GM19397 (cell line): ENCODE measurements around the gene ATP4A.

Experiments used
- ATAC-seq: cut with Tn5 transposase; IDR thresholded peaks from one replicate; pipeline ENCODE4 v1.9.1; 2021; ENCODE audit warnings: mild to moderate bottlenecking, moderate library complexity; ENCODE audit not compliant: unreplicated experiment

The ATP4A gene

DNA sequence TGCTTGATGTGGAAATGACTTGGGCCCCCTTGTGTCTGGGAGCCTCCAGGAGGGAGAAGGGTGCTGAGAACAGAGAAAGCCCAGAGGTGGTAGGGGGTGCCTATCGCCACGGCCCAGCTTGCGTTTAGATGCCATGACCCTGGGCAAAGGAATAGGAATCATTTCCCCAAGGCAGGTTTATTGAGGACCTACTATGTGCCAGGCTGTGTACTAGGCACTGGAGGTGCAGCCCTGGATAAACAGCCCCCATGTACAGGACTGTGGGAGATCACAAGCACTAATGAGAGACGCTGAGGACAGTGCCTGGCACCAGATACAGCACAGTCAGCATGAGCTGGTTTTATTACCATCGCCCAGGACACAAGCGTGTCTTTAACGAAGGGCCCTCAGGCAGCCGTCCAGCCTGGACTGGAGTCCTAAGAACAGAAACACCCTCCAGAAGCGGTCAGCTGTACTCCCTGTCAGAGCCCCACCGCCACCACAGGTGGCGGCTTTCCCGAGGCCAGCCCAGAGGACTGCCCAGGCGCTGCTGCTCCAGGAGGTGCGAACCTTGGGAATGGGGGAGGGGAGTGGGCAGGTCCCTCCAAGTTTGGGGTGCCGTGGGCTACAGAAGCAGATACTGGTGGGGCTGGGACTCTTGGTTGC lies 13.5 kb downstream of the ATP4A start:
- no peak for ATAC-seq

DNA sequence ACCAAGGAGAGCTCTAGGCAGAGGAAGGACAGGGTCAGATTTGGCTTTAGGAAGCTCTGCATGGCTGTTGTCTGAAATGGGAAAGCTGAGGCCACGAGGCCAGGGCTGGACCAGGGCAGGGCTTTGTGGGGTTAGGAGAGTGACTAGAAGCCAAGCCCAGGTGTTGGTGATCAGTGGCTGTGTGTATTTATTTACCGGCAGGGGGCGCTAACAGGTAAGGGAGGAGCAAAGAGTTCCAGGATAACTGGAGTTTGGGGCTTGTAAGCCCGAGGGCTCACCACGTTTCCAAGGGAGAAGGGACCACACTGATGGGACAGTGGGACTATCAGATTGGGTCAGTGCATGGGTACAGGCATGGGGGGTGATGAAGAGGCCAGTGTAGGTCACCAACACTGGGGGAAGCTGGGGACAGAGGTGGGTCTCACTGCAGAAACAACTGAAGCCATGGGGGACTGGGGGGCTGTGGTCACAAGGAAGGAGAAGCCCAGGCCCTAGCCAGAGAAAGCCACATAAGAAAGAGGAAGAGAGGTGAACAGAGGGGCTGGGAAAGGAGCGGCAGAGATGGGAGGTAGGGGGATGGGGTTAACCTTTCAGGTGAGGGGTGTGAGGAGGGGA lies 14.2 kb downstream of the ATP4A start:
- ATAC-seq, result no peak

DNA sequence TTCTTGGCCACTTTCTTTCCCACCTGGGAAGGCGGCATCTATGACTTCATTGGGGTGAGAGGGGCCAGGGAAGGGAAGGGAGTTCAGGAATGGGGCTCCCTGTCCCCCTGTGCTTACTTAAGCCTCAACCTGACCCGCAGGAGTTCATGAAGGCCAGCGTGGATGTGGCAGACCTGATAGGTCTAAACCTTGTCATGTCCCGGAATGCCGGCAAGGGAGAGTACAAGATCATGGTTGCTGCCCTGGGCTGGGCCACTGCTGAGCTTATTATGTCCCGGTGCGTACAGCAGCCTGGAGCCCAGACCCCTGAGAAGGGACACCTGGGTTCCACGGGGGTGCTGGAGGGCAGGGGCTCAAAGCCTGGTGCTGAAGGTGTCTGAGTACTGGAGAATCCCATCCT lies 16.9 kb downstream of the ATP4A start:
- no peak for ATAC-seq

DNA sequence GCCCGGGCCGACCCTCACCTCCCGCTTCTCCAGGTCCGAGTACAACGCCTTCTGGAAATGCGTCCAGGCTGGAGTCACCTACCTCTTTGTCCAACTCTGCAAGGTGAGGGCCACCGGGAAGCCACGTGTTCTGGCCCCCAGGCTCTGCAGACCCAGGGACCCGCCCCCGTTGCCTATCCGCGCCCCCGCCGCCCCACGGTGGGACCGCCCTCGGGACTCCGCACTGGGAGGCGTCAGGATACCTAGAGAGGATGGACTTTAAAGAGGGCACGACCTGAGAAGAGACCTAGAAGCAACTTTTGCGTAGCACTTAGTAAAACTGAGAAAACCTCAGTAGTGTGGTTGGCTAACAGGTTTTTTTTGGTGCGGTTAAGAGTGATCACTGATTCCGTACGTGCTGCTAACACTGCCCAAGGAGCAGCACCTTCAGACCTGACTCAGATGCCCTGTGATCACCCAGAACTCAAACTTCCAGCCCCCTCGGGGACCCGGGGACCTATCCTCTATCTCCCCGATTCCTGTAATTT lies 17.5 kb downstream of the ATP4A start:
- peak; percentile 43 for ATAC-seq

DNA sequence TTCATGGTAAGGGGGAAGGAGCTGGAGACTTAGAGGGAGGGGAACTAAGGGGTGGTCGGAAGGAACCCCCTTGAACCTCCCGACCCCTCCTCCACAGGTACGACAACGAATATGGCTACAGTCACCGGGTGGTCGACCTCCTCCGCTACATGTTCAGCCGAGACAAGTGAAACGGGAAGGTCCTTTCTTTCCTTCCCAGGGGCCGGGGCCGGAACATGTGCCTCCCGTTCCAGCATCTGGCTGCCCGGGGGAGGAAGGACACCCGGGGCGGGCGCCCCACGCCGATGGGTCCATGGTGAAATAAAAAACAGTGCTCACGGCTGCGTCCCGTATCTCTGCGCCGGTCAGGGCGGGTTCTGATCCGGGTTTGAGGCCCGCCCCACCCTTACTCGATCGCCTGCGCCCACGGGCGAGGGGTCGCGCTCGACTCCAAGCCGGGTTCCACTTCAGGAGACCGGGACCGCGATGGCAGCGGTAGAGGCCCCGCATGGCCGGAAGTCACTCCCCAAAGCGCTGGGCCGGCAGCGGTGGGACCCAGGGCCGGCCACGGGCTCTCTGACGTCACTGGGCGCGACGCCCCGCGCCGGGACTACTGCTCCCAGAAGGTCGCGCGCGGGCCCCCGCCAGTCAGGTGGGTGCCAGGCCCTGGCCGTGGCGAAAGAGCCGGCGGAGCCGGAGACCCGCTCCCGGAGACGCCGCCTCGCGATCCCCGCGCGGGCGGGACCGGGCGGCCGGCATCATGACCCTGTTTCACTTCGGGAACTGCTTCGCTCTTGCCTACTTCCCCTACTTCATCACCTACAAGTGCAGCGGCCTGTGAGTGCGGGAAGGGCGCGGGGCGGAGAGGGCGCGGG lies 18.2 kb downstream of the ATP4A start, which contains the start of gene TMEM147:
TMEM147 (plus strand) TSS at position 626 of the 854 bp plus-strand sequence; CDS start at position 740, 114 bp downstream.
- ATAC-seq, result peak; percentile 84

DNA sequence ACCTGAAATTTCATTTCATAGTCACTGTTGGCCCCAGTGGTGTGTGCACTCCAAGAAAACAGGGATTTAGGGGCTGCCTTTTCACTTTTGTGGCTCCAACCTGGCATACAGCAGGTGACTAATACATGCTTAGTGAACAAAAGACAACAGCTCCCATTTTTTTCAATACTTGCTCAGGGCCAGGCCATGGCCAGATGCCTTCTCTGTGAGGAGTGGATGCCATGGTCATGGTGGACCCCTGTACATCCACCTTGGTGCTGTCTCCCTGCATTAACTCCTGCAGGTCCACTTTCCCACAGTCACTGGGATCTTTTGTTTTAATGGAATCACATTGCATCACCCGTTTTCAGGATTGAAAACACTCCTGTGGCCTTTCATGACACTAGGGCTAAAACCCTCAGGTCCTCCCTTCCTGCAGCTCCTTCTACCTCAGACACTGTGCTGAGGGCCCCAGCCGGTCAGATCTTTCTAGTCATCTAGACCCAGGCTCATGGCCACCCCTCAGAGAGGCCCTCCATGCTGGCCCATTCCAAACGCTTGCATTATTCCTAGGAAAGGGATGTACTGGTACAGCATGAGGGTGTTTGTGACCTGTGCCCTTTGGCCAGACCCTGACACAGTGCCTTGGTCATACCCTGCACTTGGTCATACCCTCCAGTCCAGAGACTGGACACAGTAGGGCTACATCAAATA lies 19.2 kb downstream of the ATP4A start:
- ATAC-seq, result no peak

DNA sequence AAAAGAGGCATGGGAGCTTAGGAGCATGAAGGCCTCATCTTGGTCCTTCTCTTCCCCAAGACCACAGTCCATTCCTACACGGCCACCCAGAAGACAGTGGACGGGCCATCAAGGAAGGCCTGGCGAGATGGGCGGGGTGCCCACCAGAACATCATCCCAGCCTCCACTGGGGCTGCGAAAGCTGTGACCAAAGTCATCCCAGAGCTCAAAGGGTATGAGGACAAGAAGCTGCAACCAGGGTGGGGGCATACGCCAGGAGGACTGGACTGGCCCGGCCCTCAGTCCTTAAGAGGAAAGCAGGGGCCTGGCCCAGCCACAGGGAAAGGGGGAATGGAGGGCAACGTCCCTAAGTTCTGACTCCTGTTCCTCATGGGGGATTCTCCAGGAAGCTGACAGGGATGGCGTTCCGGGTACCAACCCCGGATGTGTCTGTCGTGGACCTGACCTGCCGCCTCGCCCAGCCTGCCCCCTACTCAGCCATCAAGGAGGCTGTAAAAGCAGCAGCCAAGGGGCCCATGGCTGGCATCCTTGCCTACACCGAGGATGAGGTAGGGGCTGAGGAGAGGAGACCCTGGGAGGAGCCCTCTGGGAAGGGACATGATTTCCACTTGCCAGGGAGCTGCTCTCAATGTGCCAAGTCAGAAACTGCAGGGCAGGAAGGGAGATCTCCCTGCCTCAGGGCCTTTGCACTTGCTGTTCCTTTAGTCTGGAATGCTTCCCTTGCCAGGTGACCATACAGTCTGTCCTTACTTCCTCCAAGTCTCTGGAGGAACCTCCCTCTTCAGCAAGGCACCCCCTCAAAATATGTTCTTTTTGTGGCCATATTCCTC lies 20.0 kb downstream of the ATP4A start:
- no peak for ATAC-seq

DNA sequence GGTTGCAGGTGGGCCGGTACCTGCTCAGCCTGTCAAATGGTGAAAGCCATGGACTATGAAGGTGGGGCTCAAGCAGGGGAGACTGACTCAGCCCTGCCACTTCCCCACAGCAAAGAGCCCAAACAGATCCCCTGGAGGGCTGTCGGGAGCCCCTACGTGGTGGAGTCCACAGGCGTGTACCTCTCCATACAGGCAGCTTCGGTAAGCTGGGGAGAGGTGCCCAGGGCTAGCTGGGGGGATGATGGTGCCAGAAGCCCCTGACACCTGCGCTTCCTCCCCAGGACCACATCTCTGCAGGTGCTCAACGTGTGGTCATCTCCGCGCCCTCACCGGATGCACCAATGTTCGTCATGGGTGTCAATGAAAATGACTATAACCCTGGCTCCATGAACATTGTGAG lies 21.2 kb downstream of the ATP4A start:
- no peak for ATAC-seq

DNA sequence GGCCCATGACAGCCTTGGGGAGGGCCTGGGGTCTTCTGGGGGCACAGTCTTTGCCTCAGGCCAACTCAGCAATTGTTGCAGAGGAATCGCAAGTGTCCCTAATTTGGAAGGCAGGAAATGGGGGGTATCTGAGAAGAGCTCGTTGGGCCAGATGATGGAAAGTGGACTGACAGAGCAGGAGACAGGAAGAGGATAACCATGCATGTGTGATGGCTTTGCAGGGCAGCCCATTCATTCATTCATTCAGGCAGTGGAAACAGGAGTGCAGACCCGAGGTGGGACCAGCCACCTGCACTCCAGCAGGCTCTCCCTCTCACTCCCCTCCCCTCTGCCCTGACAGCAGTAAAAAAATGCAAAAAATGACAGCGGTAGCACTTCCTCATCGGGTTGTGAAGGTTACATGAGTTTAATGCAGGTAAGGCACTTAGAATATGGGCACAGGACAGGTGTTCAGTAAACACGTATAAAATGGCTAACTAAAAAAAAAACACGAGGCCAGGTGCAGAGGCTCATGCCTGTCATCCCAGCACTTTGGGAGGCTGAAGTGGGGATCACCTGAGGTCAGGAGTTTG lies 23.0 kb downstream of the ATP4A start:
- no peak for ATAC-seq

DNA sequence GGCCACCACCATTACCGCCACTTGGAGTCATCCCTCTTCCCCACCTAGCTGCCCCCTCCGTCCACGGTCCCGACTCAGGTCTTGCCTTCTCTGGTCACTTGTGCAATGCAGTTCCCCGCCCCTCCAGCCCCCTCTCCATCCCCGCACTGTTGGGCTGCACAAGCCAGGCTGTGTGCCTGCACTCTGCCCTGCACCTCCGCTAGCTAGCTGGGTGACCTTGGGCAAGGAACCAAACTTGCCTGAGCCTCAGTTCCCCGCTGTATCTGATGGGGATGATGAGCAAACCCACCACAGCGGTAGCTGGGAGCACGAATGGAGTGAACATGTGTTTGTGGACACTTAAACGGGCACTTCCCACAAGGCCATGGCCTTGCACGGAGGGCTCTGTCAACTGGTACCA lies 23.6 kb downstream of the ATP4A start:
- no peak for ATAC-seq

DNA sequence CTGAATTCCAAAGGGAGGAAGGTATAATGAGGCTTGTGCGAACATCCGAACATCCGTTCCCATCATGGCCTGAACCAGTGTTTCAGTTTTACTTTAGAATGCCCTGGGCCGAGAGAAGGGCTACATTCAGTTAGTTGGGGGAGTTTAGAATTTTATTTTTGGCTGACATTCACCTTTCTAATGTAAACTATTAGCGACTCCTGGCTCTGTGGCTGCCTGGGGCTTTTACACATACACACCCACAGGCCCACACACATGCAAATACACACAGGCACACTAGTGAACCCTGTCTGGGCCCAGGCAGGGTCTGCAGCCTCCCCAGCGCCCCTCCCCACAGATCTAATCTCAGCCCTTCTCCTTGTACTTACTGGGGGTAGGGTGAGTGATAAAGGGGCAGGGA lies 24.1 kb downstream of the ATP4A start:
- ATAC-seq, result no peak

DNA sequence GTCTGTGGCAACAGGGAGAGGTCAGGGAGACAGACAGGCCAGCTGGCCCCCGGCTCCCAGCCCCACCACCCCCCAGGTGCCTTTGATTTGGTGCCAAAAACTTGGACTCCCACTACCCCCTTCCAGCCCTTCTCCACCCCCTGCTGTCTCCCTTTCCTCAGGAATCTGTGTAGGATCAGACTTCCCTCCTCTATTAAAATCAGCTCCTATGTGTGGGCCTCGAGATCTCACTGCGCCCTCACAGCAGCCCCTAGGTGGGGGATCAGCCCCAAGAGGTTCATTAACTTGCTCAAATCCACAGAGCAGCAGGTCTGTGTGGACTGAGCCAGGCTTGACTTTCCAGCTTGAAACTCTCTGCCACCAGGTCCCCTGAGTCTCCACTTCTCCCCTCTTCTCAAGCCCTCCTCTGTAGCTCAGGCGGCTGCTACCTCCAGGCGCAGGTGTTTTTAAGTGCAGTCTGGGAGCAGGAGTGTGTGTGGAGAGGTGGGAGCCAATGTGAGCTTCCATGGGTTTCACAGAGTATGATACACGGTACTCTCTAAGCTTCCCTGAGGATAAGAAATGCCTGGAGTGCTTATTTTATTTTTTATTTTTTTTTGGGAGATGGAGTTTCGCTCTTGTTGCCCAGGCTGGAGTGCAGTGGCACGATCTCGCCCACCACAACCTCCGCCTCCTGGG lies 28.5 kb downstream of the ATP4A start:
- ATAC-seq, result no peak

DNA sequence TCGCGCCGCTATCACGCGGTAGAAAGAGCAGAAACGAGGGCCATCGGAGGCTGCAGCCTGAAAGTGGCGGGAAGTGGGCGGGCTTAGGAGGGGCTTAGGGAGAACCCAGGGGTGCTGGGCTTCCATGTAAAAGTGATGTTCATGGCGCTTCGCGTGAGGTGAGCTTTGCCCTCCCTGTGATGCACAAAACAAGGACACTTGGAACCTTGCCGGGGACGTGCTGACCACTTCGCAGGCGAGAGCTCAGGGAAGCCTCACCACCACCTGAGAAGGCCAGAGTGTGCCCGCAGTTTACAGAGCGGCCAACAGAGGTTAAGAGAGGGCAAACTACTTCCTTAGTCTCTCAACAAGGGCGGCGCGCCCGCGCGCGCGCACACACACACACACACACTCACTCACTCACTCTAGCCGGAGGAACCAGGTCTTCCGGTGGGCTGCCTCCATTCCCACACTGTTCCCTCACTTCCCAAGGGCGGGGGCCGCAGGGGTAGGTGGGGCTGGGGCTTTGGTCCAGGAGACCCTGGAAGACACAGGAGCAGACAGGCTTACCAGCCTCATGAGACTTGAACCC lies 29.6 kb downstream of the ATP4A start:
- ATAC-seq, result no peak

DNA sequence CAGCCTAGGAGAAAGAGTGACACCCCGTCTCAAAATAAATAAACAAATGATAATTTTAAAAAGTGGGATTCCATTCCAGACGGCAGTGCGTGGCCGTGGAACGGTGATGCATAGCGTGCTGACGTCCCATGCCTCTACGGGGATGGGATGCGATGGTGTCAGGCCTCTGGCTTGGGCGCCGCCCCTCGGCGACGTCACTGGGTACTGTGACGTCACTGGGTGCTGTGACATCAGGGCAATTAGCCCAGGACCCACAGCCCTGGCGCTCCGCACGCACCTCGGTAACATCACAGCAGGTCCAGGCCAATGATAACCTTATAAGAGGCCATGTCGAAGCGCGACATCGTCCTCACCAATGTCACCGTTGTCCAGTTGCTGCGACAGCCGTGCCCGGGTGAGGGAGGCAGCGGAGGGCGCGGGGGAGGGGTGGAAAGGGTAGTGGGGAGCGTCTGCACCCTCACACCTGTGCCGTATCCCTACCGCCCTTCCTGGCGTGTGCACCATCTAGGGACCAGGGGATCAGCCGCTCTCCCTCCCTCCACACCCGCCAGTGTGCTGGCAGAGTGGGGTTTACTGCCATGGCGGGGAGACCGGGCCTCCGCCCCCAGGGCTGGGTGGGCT lies 30.1 kb downstream of the ATP4A start, which contains the start of gene GAPDHS:
GAPDHS (plus strand) TSS at position 256 of the 621 bp plus-strand sequence; CDS start at position 328, 72 bp downstream.
- no peak for ATAC-seq

DNA sequence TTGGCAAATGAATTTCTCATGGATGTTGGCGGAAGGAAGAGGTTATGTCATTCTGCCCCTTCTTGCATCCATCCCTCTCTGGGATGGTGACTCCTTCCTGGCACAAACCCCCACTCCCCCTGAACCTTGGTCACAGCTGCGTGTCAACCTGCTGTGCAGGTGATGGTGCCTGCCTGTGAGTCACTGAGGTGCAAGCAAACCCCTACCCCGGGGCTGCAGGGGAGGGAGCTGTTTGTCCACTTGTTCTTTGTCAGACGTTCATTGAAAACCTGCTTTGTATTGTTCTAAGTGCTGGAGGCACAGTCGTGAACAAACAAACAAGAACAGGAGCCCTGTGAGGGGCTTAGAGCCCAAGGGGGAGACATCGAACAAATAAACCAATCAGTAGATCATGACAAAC lies 32.2 kb downstream of the ATP4A start:
- ATAC-seq, result no peak

DNA sequence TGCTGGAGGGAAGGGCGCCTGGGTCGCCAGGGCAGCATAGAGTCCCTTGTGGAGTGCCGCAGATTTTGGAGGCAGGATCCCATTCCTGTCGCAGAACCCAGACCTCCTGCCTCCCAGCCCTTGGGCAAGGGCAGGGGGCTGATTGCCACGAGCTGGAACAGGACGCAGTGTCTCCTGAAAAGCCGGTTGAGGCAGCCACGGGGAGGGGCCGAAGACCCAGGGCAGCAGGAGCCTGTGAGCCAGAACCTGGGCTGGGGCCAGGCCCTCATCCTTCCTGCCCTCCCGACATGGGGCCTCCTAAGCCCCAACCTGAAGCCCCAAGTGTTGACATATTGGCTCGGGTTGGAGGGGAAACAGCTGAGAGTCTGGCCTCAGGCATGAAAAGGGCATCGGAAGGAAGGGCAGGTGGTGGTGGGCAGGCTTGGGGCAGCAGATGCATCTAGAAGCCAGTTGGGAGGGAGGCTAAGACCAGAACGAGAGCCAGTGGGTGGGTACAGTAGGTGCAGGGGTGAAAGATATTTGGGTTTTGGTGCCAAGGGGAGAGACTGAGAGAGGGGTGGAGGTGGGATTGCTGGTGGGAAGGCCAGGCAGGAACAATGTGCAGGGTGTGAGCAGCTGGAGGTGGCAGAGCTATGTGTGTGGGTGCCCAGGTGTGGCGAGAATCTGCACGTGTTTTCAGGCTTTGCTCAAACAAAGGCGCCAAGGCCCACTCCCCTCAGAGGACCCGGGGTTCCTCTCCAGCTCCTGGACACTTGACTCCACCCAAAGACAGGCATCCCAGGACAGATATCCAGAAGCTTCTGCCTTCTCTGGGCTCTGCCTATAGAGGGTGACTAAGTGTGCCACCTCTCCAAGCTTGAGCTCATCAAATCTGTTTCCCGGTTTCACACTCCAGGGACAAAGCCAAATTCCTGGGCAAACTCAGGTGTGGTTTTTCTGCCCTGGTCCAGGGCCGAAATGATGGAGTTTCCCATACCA lies 33.9 kb downstream of the ATP4A start:
- ATAC-seq, result no peak
